Measurements from ENCODE around the gene PANX2. TPM values are rescaled to one million over a fixed set of nuclear protein-coding genes. Genes with fewer than 3 reads are reported as not detected.

Gene PANX2
- total RNA-seq, 2 experiments from 2014 or later = not detected

GRCh38 chr22:50207383-50208140 is 37.0 kb downstream of the PANX2 start:
- peaks cover 20% of the 10 kb centered on the region for H3K79me2 ChIP-seq (ENCODE audit: insufficient read depth, low read depth, low read length)
- intact Hi-C loops (cut with micrococcal nuclease; ENCODE audit: unreplicated experiment) = no loop called here
- no peak overlapping the region for H3K4me3 ChIP-seq (ENCODE audit: low read depth, low read length, poor library complexity, severe bottlenecking)
- H3K9me3 ChIP-seq (ENCODE audit: low read length) = peaks cover 8% of the 10 kb centered on the region; the same call in 1 of the 2 replicates
- CTCF ChIA-PET (ENCODE audit: unreplicated experiment) = no interaction called here
- H2AFZ ChIP-seq (ENCODE audit: low read length) = no peak overlapping the region
- 0 out of 2 replicates have a peak, but pooled peaks cover 2% of the 10 kb centered on the region for H4K20me1 ChIP-seq (ENCODE audit: insufficient read depth, low read length)
- POLR2A ChIA-PET = no interaction called here
- no peak for TF ChIP-seq EZH2phosphoT487 (IDR thresholded peaks at IDR 0.05; ENCODE audit: borderline replicate concordance, low read depth, low read length)
- no peak for TF ChIP-seq CTCF (conservative IDR thresholded peaks at IDR 0.05; ENCODE audit: low read length)
- no peaks in the 10 kb centered on the region for H3K9me2 ChIP-seq (ENCODE audit: insufficient read depth, low read length)
- peaks cover 79% of the 10 kb centered on the region for H3K36me3 ChIP-seq (ENCODE audit: insufficient read depth, low read length)
- H3K4me2 ChIP-seq (ENCODE audit: low read length) = peak overlapping the region; percentile 20; the same call in 1 of the 2 replicates
- BruUV-seq (replicated peaks) = no TSS peak
- H3K4me1 ChIP-seq (ENCODE audit: insufficient read depth, low read length, poor library complexity, severe bottlenecking) = peaks cover 16% of the 10 kb centered on the region
- peak overlapping the region; percentile 23 for H3K27ac ChIP-seq (ENCODE audit: low read depth, low read length, poor library complexity, severe bottlenecking)
- peak; percentile 41 for DNase-seq (ENCODE audit: low spot score)

GRCh38 chr22:50208430-50208938 is 38.0 kb downstream of the PANX2 start:
- H3K27ac ChIP-seq (ENCODE audit: low read depth, low read length, poor library complexity, severe bottlenecking) = no peak overlapping the region
- BruUV-seq (replicated peaks) = no TSS peak
- H3K4me3 ChIP-seq (ENCODE audit: low read depth, low read length, poor library complexity, severe bottlenecking) = no peak overlapping the region
- H2AFZ ChIP-seq (ENCODE audit: low read length) = no peak overlapping the region
- H3K9me3 ChIP-seq (ENCODE audit: low read length) = peaks cover 2% of the 10 kb centered on the region; the same call in 1 of the 2 replicates
- no peak for DNase-seq (ENCODE audit: low spot score)
- H4K20me1 ChIP-seq (ENCODE audit: insufficient read depth, low read length) = no peaks in the 10 kb centered on the region
- peaks cover 11% of the 10 kb centered on the region; the same call in 1 of the 2 replicates for H3K79me2 ChIP-seq (ENCODE audit: insufficient read depth, low read depth, low read length)
- H3K36me3 ChIP-seq (ENCODE audit: insufficient read depth, low read length) = peaks cover 81% of the 10 kb centered on the region
- peaks cover 14% of the 10 kb centered on the region for H3K4me1 ChIP-seq (ENCODE audit: insufficient read depth, low read length, poor library complexity, severe bottlenecking)
- CTCF ChIA-PET (ENCODE audit: unreplicated experiment) = no interaction called here
- intact Hi-C loops (cut with micrococcal nuclease; ENCODE audit: unreplicated experiment) = no loop called here
- H3K4me2 ChIP-seq (ENCODE audit: low read length) = no peak overlapping the region
- H3K9me2 ChIP-seq (ENCODE audit: insufficient read depth, low read length) = no peaks in the 10 kb centered on the region
- POLR2A ChIA-PET = no interaction called here
- TF ChIP-seq CTCF (conservative IDR thresholded peaks at IDR 0.05; ENCODE audit: low read length) (no peak), EZH2phosphoT487 (IDR thresholded peaks at IDR 0.05; ENCODE audit: borderline replicate concordance, low read depth, low read length) (no peak)

Data from OCI-LY7 (cell line).